ENCODE data around the gene MEGF9. TPM values are rescaled to one million over a fixed set of nuclear protein-coding genes. Genes with fewer than 3 reads are reported as not detected.

The MEGF9 gene
- total and polyA plus RNA-seq, 2 of the 13 experiments (the other 11 are each of a cell fraction or from before 2014, with no cell fraction given) = 3.1 to 3.3 TPM

GRCh38 chr9:120640380-120640779 is 73.9 kb downstream of the MEGF9 start:
- Histone ChIP-seq H3K4me1 (ENCODE audit: insufficient read depth, low read length) (peaks cover 40% of the 10 kb centered on the region), H3K9me3 (ENCODE audit: low read length) (peaks cover under 1% of the 10 kb centered on the region; the same call in 1 of the 2 replicates), H2AFZ (ENCODE audit: low read length) (no peak overlapping the region), H3K9ac (ENCODE audit: insufficient read depth, low read depth, low read length) (no peak overlapping the region), H3K36me3 (replicated peaks in 1 of 2; ENCODE audit: control insufficient read depth in 1 of 2, insufficient read depth in 2 of 2, low read length in 2 of 2) (no peaks in the 10 kb centered on the region), H4K20me1 (ENCODE audit: insufficient read depth, low read length) (no peaks in the 10 kb centered on the region), H3K27ac (ENCODE audit: extremely low read length, insufficient read depth, low read length) (no peak overlapping the region), H3K4me2 (ENCODE audit: low read depth, low read length) (no peak overlapping the region), H3K79me2 (ENCODE audit: insufficient read depth, low read length) (no peaks in the 10 kb centered on the region), H3K27me3 (ENCODE audit: control insufficient read depth in 1 of 2, insufficient read depth in 2 of 2, low read length in 2 of 2) (no peaks in the 10 kb centered on the region; a peak in 1 of 5 replicates), H3K4me3 (replicated peaks in 1 of 3; ENCODE audit: insufficient read depth in 1 of 3, low read depth in 2 of 3, low read length in 3 of 3) (no peak overlapping the region)
- CTCF ChIA-PET (ENCODE audit: low intra/inter-chr PET ratio, low total read pairs) = no interaction called here
- POLR2A ChIA-PET = no interaction called here
- in situ Hi-C loops (cut with HindIII; ENCODE audit: extremely low pct_ligation_motif_present, low pct_unique_long_range_greater_than_20kb) = no loop called here
- FAIRE-seq (no peak), ATAC-seq (no peak), DNase-seq (ENCODE audit: low spot score) (peak; percentile 47)
- intact Hi-C loops (cut with micrococcal nuclease; ENCODE audit: unreplicated experiment) = no loop called here
- BruUV-seq (replicated peaks) = no TSS peak
- WGBS (ENCODE audit: low lambda C conversion rate) = 89% methylated on average over 2 of the region's 2 CpGs
- TF ChIP-seq PPARG (CRISPR knock-in tag; conservative IDR thresholded peaks at IDR 0.05) = 0 out of 2 replicates have a peak, but pooled peaks have one; percentile 27
- no peak for TF ChIP-seq CBFB (CRISPR knock-in tag; IDR thresholded peaks at IDR 0.05)
- TF ChIP-seq, protein P1, sequence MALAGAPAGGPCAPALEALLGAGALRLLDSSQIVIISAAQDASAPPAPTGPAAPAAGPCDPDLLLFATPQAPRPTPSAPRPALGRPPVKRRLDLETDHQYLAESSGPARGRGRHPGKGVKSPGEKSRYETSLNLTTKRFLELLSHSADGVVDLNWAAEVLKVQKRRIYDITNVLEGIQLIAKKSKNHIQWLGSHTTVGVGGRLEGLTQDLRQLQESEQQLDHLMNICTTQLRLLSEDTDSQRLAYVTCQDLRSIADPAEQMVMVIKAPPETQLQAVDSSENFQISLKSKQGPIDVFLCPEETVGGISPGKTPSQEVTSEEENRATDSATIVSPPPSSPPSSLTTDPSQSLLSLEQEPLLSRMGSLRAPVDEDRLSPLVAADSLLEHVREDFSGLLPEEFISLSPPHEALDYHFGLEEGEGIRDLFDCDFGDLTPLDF (CRISPR knock-in tag; IDR thresholded peaks at IDR 0.05) = no peak
- TF ChIP-seq HNF4G (IDR thresholded peaks at IDR 0.05; ENCODE audit: borderline replicate concordance, low read depth, low read length) = peak; percentile 56; the same call in 1 of the 2 replicates
- no peak for TF ChIP-seq HNF4G (CRISPR knock-in tag; IDR thresholded peaks at IDR 0.05; ENCODE audit: borderline replicate concordance, low read depth)
- TF ChIP-seq, protein P2, sequence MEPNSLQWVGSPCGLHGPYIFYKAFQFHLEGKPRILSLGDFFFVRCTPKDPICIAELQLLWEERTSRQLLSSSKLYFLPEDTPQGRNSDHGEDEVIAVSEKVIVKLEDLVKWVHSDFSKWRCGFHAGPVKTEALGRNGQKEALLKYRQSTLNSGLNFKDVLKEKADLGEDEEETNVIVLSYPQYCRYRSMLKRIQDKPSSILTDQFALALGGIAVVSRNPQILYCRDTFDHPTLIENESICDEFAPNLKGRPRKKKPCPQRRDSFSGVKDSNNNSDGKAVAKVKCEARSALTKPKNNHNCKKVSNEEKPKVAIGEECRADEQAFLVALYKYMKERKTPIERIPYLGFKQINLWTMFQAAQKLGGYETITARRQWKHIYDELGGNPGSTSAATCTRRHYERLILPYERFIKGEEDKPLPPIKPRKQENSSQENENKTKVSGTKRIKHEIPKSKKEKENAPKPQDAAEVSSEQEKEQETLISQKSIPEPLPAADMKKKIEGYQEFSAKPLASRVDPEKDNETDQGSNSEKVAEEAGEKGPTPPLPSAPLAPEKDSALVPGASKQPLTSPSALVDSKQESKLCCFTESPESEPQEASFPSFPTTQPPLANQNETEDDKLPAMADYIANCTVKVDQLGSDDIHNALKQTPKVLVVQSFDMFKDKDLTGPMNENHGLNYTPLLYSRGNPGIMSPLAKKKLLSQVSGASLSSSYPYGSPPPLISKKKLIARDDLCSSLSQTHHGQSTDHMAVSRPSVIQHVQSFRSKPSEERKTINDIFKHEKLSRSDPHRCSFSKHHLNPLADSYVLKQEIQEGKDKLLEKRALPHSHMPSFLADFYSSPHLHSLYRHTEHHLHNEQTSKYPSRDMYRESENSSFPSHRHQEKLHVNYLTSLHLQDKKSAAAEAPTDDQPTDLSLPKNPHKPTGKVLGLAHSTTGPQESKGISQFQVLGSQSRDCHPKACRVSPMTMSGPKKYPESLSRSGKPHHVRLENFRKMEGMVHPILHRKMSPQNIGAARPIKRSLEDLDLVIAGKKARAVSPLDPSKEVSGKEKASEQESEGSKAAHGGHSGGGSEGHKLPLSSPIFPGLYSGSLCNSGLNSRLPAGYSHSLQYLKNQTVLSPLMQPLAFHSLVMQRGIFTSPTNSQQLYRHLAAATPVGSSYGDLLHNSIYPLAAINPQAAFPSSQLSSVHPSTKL (CRISPR knock-in tag; IDR thresholded peaks at IDR 0.05) = 0 out of 2 replicates have a peak, but pooled peaks have one; percentile 41
- no peak for TF ChIP-seq ZNF569 (CRISPR knock-in tag; IDR thresholded peaks at IDR 0.05; ENCODE audit: borderline replicate concordance)
- TF ChIP-seq FOXA3 (CRISPR knock-in tag; IDR thresholded peaks at IDR 0.05) = peak; percentile 53
- TF ChIP-seq ERF (CRISPR knock-in tag; IDR thresholded peaks at IDR 0.05) = 0 out of 2 replicates have a peak, but pooled peaks have one; percentile 20
- no peak for TF ChIP-seq SOX13 (IDR thresholded peaks at IDR 0.05)
- TF ChIP-seq SOX13 (CRISPR knock-in tag; conservative IDR thresholded peaks at IDR 0.05 in 1 of 2, IDR thresholded peaks at IDR 0.05 in 1 of 2) = peak in 1 of 2 experiments; percentile 39; a peak in 2 of 4 replicates
- TF ChIP-seq CEBPB (IDR thresholded peaks at IDR 0.05; ENCODE audit: borderline replicate concordance, low read depth, low read length) = peak; percentile 82
- TF ChIP-seq BCL6 (CRISPR knock-in tag; IDR thresholded peaks at IDR 0.05) = peak; percentile 55
- no peak for TF ChIP-seq EED (CRISPR knock-in tag; IDR thresholded peaks at IDR 0.05)
- 0 out of 2 replicates have a peak, but pooled peaks have one; percentile 21 for TF ChIP-seq PAXIP1 (CRISPR knock-in tag; conservative IDR thresholded peaks at IDR 0.05)
- TF ChIP-seq HMG20A (CRISPR knock-in tag; IDR thresholded peaks at IDR 0.05; ENCODE audit: borderline replicate concordance) = peak; percentile 27; the same call in 1 of the 2 replicates
- TF ChIP-seq ZBTB21 (CRISPR knock-in tag; IDR thresholded peaks at IDR 0.05) = no peak
